ENCODE data around the gene TUBGCP2.

Gene TUBGCP2

DNA sequence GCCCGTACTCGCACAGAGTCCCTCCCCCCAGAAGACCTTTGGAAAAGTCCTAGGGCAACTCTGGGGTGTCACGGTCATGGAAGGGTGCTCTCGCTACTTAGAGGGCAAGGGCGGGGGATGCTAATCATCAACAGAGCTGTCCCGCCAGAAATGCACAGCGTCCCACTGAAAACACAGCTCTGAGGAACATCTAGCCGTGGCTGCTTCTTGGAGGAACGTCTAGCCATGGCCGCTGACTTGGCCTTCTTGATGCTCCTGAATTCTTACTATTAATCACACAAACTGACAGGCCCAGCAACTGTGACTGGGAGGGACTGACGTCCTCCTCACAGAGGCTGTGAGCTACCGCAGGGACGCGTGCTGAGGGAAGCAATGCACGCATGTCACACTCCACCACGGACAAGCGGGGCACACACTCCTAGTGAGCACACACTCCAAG, 1.7 kb downstream of the TUBGCP2 start:
- no peak for DNase-seq (ENCODE audit: low read depth in 2 of 3, low spot score in 2 of 3)

DNA sequence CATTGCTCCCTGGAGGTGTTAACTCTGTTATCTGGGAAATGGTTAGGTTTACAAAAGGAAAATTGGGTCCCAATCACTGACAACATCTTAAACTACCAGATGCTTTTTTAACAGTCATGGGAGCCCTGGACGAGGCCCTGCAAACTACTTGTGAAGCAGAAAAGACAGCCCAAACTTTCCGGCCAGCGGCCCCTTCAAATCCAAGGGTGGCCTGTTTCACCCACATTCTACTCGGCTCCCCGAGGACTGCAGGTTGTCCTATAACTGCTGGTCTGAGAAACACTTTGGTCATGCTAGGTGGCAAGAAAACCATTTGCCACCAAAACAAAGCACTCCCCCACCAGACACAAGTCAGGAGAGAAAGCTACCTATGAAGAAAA, 2.6 kb downstream of the TUBGCP2 start:
- no peak for DNase-seq (ENCODE audit: low read depth in 2 of 3, low spot score in 2 of 3)

DNA sequence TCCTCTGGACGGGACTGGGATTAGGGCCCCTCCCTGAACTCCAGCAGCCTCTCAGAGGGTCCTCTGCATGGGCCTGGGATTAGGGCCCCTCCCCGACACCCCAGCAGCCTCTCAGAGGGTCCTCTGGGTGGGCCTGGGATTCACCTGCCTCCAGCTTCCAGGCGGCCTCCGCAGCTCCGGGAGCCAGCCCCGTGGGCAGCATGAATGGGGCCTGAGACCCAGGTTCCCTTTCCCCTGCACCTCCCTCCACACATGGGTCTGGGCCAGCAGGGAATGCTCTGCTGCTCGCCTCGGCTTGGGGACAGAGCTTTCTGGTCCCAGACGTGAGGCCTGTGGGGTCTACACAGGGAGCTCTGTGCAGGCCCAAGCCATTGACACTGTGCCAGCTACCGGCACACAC, 5.5 kb downstream of the TUBGCP2 start:
- no peak for DNase-seq (ENCODE audit: low read depth in 2 of 3, low spot score in 2 of 3)

DNA sequence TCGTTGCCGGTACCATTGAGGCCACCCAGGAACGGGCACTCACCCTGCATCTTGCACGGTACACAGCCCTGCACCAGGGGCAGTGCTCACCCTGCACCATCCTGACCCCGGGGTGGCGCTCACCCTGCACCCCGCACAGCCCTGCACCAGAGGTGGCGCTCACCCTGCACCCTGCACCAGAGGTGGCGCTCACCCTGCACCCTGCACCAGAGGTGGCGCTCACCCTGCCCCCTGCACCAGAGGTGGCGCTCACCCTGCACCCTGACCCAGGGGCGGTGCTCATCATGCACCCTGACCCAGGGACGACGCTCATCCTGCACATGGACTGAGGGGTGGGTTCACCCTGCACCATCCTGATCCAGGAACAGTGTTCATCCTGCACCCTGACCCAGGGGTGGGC, 6.4 kb downstream of the TUBGCP2 start:
- no peak for DNase-seq (ENCODE audit: low read depth in 2 of 3, low spot score in 2 of 3)

DNA sequence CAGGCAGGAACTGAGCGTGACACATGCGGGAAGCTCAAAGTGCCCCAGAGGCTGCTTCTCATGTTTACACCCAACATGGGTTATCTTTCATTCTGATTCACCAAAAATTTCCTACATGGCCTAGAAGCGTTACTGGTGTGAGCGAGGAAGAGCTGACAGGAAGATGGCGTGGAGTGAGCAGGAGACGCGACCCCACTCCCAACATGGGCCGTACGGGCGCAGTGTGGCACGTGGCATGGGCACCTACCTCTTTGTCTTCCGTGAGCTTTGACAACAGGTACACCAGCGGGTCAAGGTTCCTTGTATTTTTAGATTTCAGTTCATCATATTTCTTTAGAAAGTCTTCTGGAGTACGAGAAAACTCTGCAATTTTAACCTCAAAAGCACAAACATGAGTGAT, 8.9 kb downstream of the TUBGCP2 start:
- DNase-seq (ENCODE audit: low read depth in 2 of 3, low spot score in 2 of 3): no peak

DNA sequence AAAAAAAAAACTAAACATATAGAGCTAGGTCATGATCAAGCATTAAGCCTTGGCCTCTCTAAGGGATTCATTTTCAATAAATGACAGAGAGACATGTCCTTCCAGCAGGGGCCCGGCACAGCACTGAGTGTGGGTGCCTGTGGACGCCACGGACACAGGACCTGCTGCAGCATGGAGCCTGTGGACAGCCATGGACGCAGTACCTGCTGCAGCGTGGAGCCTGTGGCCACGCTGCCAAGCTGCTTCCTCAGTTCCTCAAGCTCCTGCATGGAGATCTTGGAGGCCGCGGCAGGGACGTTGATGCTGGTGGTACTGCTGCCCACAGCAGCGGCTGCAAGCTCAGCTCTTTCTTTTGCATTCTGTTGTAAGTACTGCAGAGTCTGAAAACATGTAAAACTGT, 9.4 kb downstream of the TUBGCP2 start:
- DNase-seq (ENCODE audit: low read depth in 2 of 3, low spot score in 2 of 3): no peak

DNA sequence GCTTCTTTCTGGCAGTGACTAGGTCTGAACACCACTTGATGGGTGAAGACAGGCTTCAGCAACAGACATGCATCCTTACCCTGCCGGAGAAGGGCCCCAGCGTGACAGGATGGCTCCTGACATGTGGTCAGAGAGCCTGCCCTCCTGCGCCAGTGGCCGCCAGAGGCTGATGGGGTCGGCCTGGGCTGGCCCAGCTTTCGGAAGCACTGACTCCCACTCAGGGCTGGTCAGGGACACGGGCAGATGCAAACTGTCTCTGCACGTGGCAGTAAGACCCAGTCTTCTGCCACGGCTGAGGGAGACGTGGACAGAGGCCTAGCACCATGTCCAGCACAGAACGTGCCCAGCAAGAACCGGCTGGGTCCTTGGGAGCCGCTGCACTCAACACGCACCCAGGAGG, 10.2 kb downstream of the TUBGCP2 start:
- DNase-seq (ENCODE audit: low read depth in 2 of 3, low spot score in 2 of 3): no peak

DNA sequence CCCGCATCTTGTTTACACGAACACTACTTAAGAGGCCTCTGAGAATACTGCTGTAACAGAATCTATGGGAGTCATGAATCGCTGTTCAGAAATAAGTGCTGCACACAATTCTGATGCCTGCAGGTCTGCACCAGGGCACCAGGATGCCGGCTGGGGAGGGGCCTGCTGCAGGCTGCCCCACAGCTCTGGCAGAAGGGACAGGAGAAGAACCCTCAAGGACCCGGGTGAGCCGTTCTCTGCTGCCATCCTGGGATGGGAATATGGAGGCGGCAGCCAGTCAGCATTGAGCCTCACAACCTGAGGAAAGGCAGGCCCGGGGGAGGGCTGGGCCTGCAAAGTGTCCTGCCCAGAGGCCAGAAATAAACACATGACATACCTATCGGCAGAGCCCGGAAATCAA, 11.2 kb downstream of the TUBGCP2 start:
- DNase-seq (ENCODE audit: low read depth in 2 of 3, low spot score in 2 of 3): no peak

DNA sequence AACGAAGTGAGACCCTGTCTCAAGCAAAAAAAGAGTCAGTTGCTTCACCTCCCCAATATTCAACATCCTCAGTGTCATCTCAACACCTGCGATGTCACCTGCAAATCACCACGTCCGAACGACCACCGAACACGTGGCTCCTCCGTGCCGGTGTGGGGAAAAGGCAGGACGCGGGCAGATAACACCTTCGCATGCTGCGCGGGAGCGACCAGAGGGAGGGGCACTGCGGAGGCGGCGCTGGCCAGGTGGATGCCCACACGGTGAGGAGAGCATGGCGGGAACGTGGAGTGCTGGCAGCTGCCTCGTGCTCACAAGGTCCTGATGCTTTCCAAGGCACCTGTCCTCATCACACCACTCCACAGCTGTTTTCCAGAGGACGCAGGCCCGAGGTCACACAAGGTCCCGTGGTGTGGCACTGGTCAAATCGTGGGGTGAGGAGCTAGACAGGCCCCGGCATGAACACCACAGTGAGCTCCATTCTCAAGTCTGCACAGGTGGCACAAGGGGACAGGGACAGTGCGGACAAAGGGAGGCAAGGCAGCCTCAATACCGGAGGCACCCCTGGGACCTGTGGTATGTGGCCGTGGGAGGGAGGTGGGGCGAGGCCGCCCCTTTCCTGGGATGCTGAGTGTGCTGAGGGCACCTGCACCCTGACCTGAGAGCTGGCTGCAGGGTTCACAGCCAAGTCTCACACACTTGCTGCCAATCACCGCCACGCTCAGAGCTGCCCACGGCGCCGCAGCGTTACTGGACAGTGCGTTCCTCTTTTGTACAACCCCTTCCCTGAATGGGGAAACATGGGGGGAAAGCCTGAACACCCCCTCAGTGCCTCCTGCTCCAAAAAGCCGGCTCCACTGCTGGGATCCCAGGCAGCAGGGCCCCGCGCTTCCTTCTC, 13.0 kb downstream of the TUBGCP2 start:
- DNase-seq (ENCODE audit: low read depth in 2 of 3, low spot score in 2 of 3): no peak

DNA sequence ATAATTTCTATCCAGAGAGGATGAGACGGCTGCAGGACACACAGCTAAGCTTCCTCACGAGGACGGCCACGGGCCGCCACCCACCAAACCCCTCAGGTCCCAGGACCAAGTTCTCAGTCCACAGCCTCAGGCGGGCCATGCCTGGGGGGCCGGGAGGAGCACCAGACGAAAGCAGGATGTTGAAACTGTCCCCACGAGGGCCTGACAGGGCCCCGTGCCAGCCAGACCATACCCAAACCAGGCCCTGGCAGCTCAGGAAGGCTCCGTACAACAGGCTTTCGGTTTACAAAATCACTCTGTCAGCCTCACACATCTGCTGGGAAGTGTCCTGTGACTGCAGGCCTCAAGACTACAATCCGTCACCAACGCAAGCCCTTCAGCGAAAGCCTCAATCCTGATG, 14.5 kb downstream of the TUBGCP2 start:
- DNase-seq (ENCODE audit: low read depth in 2 of 3, low spot score in 2 of 3): no peak

DNA sequence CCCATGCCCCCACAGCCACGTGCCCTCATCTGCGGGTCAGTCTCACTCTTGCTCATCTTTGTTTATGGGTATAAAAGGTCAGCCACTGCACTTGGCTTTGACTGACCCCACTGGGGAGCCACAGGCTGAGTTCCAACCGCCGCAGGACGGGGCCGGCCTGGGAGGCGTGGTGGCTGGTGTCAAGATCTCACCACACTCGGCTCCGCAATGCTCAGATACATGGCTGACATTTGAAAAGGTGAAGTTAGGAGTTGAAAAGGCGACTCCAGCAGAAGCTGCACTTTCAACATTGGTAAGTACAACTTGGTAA, 14.9 kb downstream of the TUBGCP2 start:
- no peak for DNase-seq (ENCODE audit: low read depth in 2 of 3, low spot score in 2 of 3)

DNA sequence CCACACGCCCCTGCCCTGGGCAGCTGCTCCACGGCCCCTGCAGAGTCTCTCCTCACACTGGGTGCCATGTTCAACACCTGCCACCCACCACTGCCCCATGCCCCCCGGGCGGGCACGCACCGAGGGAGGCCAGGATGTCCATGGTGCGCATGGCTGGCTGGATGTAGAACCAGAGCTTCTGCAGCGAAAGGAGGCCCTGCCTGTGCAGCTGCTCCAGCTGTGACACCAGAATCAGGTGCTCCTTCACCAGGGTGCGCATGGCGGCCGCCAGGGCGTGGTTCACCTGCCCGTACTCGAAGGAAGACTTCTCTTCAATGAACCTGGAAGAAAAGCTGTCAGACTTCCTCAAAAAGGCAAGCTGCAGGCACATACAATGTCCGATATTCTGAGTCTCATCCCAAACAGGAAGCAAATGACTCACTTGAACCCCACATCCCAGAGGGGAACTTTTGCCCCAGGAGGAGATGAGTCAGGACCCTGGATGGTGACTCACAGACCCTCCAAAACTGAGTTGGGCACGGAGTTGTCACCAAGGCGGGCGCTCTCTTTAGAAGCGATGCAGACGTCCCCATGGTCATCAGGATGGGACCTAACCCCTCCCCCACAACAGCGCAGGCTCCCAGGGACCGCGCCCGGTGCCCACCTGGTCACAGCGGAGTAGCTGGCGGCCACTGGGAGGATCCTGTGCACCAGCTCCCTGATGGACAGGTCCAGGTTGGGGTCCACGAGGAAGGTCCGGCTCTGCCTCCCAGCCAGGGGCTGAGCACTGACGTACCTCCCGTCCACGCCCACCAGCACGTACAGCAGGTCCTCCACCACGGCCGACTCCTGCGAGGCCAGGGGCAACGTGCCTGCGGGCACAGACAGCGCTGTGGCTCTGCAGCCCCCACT, 15.5 kb downstream of the TUBGCP2 start:
- DNase-seq (ENCODE audit: low read depth in 2 of 3, low spot score in 2 of 3): no peak

DNA sequence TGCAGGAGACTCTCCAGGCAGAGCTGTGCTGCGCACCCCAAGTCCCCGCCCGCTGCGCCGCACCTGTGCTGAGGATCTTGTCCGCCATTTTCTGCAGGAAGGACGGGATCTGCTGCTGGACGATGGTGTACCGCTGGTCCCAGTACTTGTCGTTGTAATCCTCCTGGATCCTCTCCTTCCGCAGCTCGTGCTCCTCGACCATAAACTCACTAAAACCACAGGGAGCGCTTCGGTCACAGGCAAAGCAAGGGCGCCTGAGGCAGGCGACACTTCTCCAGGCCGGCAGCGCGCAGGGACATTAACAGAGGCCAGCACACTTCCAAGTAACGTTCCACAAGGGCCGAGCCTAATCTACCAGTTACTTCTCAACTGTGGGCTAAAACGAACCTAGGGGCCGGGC, 18.9 kb downstream of the TUBGCP2 start:
- DNase-seq (ENCODE audit: low read depth in 2 of 3, low spot score in 2 of 3): no peak

DNA sequence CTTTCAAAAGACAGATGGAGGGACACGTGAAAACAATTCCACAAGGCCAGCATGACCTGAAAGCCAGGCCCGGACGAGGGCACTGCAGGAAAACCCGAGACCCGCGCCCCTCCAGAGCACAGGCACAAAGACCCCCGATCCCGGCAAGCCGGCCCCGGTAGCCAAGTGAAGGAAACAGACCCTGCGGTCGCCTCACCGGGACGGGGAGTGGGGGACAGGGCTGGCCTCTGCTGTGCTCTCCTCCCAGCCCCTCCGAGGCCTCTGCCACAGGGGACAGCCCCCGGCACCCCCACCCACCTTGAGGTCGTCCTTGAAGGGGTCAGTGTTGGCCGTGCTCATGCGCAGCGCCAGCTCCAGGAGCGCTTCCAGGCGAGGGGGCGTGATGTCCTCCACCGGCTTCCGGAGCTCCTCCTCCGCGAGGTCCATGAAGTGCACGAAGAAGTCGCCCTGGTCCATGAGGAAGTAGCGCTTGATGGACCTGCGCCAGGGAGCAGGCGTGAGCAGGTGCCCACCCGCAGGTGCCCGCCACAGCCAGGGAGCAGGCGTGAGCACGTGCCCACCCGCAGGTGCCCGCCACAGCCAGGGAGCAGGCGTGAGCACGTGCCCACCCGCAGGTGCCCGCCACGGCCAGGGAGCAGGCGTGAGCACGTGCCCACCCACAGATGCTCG, 20.7 kb downstream of the TUBGCP2 start:
- DNase-seq (ENCODE audit: low read depth in 2 of 3, low spot score in 2 of 3): no peak

DNA sequence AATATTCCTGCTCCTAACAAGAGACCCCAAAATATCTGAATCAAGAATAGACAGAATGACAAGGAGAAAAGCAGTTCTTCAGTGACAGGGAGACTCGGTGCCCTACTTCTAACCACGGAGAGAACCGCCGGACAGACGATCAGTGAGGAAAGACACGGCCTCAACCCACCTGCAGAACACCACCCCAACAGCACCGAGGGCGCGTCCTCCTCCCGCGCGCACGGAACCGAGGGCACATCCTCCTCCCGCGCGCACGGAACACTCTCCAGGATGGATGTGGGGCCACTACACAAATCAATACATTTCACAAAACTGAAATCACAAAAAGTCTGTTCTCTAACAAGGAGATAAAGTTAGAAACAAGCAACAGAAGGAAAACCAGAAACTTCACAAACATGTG, 22.3 kb downstream of the TUBGCP2 start:
- no peak for DNase-seq (ENCODE audit: low read depth in 2 of 3, low spot score in 2 of 3)

DNA sequence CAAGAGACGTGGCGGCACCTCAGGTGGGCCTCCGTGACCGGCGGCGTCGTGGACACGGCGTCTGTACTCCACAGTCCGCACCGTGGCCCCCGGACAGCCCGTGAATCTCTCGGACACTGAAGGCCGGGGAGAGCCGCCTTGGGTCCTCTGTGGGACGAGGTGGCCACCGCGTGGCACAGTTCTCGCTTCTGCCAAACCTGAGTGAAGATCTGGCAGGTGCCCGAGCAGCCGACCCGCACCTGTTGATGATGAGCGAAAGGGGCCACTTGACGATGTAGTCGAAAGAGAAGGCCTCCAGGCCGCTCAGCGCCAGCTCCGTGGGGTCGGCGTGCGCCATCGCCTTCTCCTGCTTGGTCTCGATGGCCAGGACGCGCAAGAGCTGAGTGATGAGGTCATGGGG, 23.5 kb downstream of the TUBGCP2 start:
- DNase-seq (ENCODE audit: low read depth in 2 of 3, low spot score in 2 of 3): no peak

DNA sequence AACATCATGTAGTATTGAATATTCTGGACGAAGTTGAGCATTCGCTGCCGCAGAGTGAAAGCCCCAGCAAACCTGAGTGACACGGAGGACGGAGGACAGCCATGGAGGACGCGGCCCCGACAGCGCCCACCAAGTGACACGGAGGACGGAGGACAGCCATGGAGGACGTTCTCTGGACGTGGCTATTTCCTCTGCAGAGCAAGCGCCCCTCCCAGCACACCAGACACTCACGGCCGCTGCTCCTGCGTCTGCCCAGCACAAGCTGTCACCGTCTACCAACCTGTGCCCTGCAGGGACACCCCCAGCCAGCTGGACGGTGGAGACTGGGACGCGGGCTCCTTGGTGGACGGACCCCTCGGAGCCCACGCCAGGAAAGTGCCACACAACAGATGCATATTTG, 24.7 kb downstream of the TUBGCP2 start:
- no peak for DNase-seq (ENCODE audit: low read depth in 2 of 3, low spot score in 2 of 3)

DNA sequence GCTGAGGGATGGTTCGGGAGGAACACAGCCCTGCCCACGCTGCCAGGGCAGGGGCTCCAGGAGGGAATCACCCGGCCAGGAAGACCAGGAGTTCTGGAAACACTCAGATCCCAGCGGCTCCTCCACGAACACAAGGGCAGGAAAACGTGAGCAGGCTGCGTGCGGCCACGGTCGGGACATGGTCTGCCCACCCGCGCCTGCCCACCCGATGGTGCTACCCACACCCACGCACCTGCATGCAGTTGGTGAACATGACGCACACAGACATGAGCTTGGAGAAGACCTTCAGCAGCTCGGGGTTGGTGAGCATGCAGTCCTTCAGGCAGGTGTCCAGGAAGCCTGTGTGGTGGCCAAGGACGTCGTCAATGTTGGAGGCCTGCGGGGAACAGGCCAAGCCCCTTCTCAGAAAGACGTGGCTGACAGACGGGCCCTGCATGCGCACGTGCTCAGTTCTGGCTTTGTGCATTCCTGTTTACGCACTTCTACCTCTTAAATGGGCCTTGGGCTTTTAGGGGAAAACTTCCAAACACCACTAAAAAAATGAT, 25.8 kb downstream of the TUBGCP2 start:
- no peak for DNase-seq (ENCODE audit: low read depth in 2 of 3, low spot score in 2 of 3)

DNA sequence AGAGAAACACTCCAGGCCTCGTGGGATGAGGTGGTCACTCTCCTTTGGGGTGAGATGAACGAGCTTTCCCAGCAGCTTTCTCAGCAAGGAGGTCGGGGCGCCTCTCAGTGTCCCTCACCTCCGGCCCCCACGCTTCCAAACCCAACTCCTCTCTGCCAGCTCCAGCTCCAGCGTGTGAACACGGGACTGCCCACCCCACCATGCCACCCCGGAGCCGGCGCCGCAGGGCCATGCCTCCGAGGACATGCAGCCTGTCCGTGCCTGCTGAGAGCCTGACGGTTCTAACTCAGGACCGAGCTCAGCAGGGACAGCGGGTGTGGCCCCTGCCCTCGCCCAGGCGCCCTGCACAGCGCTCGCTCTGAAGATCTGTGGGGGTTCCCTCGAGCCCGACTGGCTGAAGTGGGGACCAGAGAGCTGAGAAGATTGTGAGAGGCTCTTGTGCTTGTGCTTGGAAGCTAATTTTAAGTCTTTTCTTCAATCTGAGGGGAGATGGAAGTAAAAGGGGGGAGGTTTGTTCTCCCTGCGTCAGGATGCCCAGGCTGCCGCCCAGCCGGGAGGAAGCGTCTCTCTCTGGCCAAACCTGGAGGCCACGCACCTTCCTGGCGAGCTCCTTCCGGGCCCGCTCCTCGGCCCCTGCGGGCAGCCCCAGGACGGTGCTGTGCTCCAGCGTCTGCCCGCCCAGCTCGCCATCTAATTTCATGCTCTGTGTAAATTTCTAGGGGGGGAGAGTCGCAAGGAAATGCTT, 26.9 kb downstream of the TUBGCP2 start:
- DNase-seq (ENCODE audit: low read depth in 2 of 3, low spot score in 2 of 3): no peak

DNA sequence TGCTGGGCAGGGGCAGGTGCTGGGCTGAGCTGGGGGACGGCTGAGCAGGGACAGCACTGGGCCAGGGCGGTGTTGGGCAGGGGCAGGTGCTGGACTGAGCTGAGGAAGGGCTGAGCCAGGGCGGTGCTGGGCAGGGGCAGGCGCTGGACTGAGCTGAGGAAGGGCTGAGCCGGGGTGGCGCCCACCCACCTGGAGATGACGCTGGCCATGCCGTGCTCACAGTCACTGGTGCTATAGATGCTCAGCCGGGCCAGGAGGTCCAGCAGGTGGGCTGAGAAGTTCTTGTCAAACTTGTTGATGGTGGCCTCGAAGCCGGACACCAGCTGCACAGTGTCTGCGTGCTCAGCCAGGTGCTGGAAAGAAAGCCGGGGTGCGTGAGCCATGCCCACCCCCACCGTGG, 27.6 kb downstream of the TUBGCP2 start:
- DNase-seq (ENCODE audit: low read depth in 2 of 3, low spot score in 2 of 3): no peak

Measured in activated CD8-positive, alpha-beta memory T cell treated with anti-CD3 and anti-CD28 coated beads for 48 hours (primary cell).